Chondrocyte (in vitro differentiated cells): ENCODE results near the gene SCN8A. TPM values are rescaled to one million over a fixed set of nuclear protein-coding genes. Genes with fewer than 3 reads are reported as not detected.

Source experiments
- DNase-seq: peaks from one replicate; pipeline ENCODE4 v3.0.0; 2021; ENCODE audit warnings: mixed read lengths, low spot score
- H3K27ac Mint-ChIP-seq: one replicate; pipeline ENCODE4 v1.8.0; 2021; ENCODE audit warnings: mild to moderate bottlenecking, moderate library complexity, mixed read lengths; ENCODE audit not compliant: unreplicated experiment
- H3K27me3 Mint-ChIP-seq: 2 replicates; pipeline ENCODE4 v1.8.0; 2021; ENCODE audit warnings: low read depth, mixed read lengths
- H3K36me3 Mint-ChIP-seq: 2 replicates; pipeline ENCODE4 v1.8.0; 2021; ENCODE audit warnings: low read depth, mixed read lengths
- H3K4me1 Mint-ChIP-seq: 2 replicates; pipeline ENCODE4 v1.8.0; 2021; ENCODE audit warnings: low read depth, mild to moderate bottlenecking, mixed read lengths
- H3K4me3 Mint-ChIP-seq: one replicate; pipeline ENCODE4 v1.8.0; 2021; ENCODE audit warnings: mild to moderate bottlenecking, moderate library complexity, mixed read lengths; ENCODE audit not compliant: unreplicated experiment
- H3K9me3 Mint-ChIP-seq: 2 replicates; pipeline ENCODE4 v1.8.0; 2021; ENCODE audit warnings: low read depth, mixed read lengths
- total RNA-seq: library from RNA; stranded (reverse); gene quantifications from 3 replicates; pipeline ENCODE4 v1.2.1, GENCODE V29; 2021
- TF ChIP-seq, protein P1 (sequence below): fragments of 200-600 bp; sonication (generic); IDR thresholded peaks from 2 replicates; pipeline ENCODE4 v1.5.0; 2021; ENCODE audit warnings: antibody characterized with exemption, mild to moderate bottlenecking, moderate library complexity

Gene SCN8A
- total RNA-seq, 1 donor from 2014 or later: 4.4 TPM

DNA sequence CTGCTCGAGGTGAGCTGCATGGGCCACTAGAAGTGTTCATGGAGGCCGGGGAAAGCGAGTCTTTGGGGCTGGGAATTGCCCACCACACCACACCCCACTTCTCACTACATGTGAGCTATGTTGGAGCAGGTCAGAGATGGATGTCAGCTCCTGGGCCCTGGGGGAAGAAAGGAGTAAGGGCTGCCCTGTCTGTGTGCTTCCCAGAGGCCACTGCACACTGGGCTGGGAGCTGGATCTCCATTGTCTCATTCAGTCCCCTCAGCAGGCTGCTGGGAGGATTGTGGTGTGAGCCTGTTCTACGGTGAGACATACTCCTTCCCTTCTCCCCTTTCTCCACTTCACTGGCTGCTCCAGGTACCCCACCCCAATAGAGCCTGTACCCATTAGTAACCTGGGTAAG is 247.0 kb downstream of the SCN8A start:
- no peak overlapping the region for H3K4me3 Mint-ChIP-seq
- no peaks in the 10 kb centered on the region for H3K4me1 Mint-ChIP-seq
- TF ChIP-seq, protein P1, sequence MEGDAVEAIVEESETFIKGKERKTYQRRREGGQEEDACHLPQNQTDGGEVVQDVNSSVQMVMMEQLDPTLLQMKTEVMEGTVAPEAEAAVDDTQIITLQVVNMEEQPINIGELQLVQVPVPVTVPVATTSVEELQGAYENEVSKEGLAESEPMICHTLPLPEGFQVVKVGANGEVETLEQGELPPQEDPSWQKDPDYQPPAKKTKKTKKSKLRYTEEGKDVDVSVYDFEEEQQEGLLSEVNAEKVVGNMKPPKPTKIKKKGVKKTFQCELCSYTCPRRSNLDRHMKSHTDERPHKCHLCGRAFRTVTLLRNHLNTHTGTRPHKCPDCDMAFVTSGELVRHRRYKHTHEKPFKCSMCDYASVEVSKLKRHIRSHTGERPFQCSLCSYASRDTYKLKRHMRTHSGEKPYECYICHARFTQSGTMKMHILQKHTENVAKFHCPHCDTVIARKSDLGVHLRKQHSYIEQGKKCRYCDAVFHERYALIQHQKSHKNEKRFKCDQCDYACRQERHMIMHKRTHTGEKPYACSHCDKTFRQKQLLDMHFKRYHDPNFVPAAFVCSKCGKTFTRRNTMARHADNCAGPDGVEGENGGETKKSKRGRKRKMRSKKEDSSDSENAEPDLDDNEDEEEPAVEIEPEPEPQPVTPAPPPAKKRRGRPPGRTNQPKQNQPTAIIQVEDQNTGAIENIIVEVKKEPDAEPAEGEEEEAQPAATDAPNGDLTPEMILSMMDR: no peak
- DNase-seq: no peak
- H3K27me3 Mint-ChIP-seq: peaks cover 51% of the 10 kb centered on the region
- H3K36me3 Mint-ChIP-seq: no peaks in the 10 kb centered on the region
- no peaks in the 10 kb centered on the region for H3K9me3 Mint-ChIP-seq
- H3K27ac Mint-ChIP-seq: no peak overlapping the region

DNA sequence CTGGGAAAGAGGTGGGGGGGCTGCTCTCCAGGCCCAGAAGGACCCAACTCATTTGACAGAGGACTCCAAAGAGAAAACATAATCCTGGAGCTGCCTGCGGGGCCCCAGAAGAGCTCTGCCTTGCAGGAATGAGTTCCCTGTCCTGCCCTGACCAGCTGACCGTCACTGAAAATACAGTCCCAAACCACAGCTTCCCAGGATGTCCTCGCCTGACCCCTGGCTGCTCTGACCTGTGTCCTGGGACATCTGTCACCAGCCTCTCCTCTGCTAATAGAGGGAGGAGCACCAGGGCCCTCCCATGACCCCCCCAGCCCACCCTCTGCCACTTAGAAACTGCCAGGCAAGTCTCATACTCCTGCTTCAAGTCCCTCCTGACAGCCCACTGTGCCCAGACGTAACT is 247.7 kb downstream of the SCN8A start:
- no peak overlapping the region for H3K4me3 Mint-ChIP-seq
- no peak for DNase-seq
- TF ChIP-seq, protein P1: no peak
- H3K36me3 Mint-ChIP-seq: no peaks in the 10 kb centered on the region
- peaks cover 47% of the 10 kb centered on the region for H3K27me3 Mint-ChIP-seq
- no peak overlapping the region for H3K27ac Mint-ChIP-seq
- H3K4me1 Mint-ChIP-seq: no peaks in the 10 kb centered on the region
- H3K9me3 Mint-ChIP-seq: no peaks in the 10 kb centered on the region

DNA sequence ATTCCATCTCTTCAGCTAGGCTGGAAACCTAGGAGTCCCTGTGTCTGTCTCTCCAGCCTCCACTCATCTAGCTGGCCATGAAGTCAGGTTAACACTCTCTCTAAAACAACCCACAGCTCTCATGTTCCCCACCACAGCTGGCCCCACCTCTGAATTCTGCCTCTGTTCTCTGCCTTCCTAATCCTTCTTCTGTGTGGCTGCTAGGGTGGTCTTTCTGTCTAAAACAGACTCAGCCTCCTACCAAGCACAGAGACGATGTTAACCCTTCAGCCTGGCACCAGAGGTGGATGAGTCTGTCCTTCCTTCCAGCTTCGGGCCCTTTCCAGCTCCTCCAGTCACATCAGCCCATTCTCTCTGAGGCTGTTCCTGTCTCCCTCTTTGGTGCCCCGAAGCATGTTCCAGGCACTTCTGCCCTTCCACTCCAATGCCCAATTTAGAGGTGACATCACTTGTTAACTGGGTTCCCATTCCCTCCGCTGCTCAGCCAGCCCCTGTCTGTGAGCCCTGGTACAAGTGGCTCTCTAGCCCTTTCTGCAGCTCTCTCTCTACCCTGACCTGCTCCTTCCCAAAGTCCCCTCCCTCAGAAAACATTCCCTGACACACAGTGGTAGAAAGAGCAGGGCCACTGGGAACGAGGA is 248.4 kb downstream of the SCN8A start:
- TF ChIP-seq, protein P1: no peak
- Mint-ChIP-seq H3K27ac (no peak overlapping the region), H3K4me1 (no peaks in the 10 kb centered on the region), H3K9me3 (no peaks in the 10 kb centered on the region), H3K27me3 (peaks cover 49% of the 10 kb centered on the region), H3K36me3 (no peaks in the 10 kb centered on the region), H3K4me3 (no peak overlapping the region)
- no peak for DNase-seq

DNA sequence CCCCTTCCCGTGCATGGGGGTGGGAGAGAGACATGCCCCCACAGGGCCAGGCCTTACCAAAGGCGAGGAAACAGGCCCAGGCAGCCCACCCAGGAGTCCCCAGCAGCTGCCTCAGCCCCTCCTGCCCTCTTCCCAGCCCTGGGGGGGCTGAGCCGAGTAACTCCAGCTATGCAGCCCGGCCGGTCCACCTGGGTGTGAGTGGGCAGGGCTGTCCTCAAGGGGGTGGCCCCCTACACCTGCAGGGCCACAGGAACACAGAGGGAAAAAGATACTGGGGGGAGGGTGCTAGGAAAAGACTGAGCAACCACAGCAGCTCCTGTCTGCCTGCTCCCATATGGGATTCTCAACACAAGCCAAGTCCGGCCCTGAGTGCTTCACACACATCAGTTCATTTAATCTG is 249.9 kb downstream of the SCN8A start:
- H3K4me3 Mint-ChIP-seq: no peak overlapping the region
- H3K27me3 Mint-ChIP-seq: peaks cover 55% of the 10 kb centered on the region
- H3K36me3 Mint-ChIP-seq: no peaks in the 10 kb centered on the region
- no peaks in the 10 kb centered on the region for H3K4me1 Mint-ChIP-seq
- DNase-seq: no peak
- TF ChIP-seq, protein P1: no peak
- no peaks in the 10 kb centered on the region for H3K9me3 Mint-ChIP-seq
- H3K27ac Mint-ChIP-seq: no peak overlapping the region

DNA sequence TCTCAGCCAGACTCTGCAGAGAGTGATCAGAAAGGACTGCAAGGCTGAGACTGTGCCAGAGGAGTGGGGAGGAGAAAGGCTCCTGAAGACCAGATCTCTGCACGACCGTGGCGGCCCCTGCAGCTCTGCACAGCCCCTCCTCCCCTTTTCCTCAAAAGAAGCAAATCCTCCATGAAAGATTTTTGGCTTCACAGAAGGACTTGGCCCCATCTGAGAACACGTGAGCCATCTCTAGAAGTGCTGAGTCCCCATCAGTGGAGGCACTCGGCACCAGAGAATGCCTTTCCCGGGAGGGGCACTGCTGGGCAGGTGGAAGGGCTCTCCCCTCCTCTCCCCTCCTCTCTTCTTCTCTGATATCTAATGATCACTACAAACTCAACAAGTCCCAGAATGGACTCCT is 250.7 kb downstream of the SCN8A start:
- Mint-ChIP-seq H3K36me3 (no peaks in the 10 kb centered on the region), H3K4me3 (no peak overlapping the region), H3K27me3 (peaks cover 56% of the 10 kb centered on the region), H3K27ac (no peak overlapping the region), H3K4me1 (peaks cover 2% of the 10 kb centered on the region), H3K9me3 (no peaks in the 10 kb centered on the region)
- DNase-seq: no peak
- TF ChIP-seq, protein P1: no peak
